SJCRH30 (cell line): ENCODE measurements around the gene TRIM45. TPM values are rescaled to one million over a fixed set of nuclear protein-coding genes. Genes with fewer than 3 reads are reported as not detected.
"Not testable (repeated sequence)": the region's sequence is repeated elsewhere in the genome, so short reads cannot be mapped to it uniquely, and the experiment has no call there.

Experiments
- DNase-seq, 2 experiments: peaks; one replicate each; pipeline ENCODE4 v3.0.0-alpha.2; 2015 to 2020
- H3K27ac ChIP-seq: fragments of 250-450 bp; sonication (Bioruptor Pico); 2 replicates; pipeline ENCODE4 v1.5.1; 2020; ENCODE audit warnings: mild to moderate bottlenecking, moderate library complexity
- H3K27me3 ChIP-seq: fragments of 250-450 bp; sonication (Bioruptor Pico); 2 replicates; pipeline ENCODE4 v1.5.1; 2020; ENCODE audit warnings: mild to moderate bottlenecking, moderate library complexity
- H3K36me3 ChIP-seq: fragments of 250-450 bp; sonication (Bioruptor Pico); 2 replicates; pipeline ENCODE4 v1.5.1; 2020; ENCODE audit warnings: mild to moderate bottlenecking, moderate library complexity
- H3K4me1 ChIP-seq: fragments of 250-450 bp; sonication (Bioruptor Pico); 2 replicates; pipeline ENCODE4 v1.5.1; 2020; ENCODE audit warnings: mild to moderate bottlenecking, moderate library complexity
- H3K4me3 ChIP-seq: fragments of 250-450 bp; sonication (Bioruptor Pico); 2 replicates; pipeline ENCODE4 v1.5.1; 2020; ENCODE audit warnings: mild to moderate bottlenecking, moderate library complexity
- H3K9me3 ChIP-seq: fragments of 250-450 bp; sonication (Bioruptor Pico); replicated peaks from 2 replicates; pipeline ENCODE4 v1.5.1; 2020; ENCODE audit warnings: mild to moderate bottlenecking, moderate library complexity
- total RNA-seq: library from RNA; depleted of rRNA; stranded (reverse); fragments of >200 nt; shearing (Covaris generic); gene quantifications from 2 replicates; pipeline ENCODE4 v1.2.3, GENCODE V29; 2014; rRNA removed

The TRIM45 gene, protein sequence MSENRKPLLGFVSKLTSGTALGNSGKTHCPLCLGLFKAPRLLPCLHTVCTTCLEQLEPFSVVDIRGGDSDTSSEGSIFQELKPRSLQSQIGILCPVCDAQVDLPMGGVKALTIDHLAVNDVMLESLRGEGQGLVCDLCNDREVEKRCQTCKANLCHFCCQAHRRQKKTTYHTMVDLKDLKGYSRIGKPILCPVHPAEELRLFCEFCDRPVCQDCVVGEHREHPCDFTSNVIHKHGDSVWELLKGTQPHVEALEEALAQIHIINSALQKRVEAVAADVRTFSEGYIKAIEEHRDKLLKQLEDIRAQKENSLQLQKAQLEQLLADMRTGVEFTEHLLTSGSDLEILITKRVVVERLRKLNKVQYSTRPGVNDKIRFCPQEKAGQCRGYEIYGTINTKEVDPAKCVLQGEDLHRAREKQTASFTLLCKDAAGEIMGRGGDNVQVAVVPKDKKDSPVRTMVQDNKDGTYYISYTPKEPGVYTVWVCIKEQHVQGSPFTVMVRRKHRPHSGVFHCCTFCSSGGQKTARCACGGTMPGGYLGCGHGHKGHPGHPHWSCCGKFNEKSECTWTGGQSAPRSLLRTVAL
- total RNA-seq: 15.9 and 16.1 TPM in 2 replicates

GRCh38 chr1:117121589-117122329 is at the start of gene TRIM45:
TRIM45 (minus strand) TSS chr1:117121749; CDS start chr1:117121201, 548 bp downstream.
- H3K9me3 ChIP-seq: no peaks in the 10 kb centered on the region
- peak within 1 kb of the TSS; percentile 100 for H3K27ac ChIP-seq
- peak within 1 kb of the TSS; percentile 68 for H3K4me3 ChIP-seq
- H3K36me3 ChIP-seq: no peaks in the 10 kb centered on the region; the same call in 1 of the 2 replicates
- H3K27me3 ChIP-seq: no peaks in the 10 kb centered on the region
- peaks cover 7% of the 10 kb centered on the region for H3K4me1 ChIP-seq
- DNase-seq: peak; percentile 98

DNA sequence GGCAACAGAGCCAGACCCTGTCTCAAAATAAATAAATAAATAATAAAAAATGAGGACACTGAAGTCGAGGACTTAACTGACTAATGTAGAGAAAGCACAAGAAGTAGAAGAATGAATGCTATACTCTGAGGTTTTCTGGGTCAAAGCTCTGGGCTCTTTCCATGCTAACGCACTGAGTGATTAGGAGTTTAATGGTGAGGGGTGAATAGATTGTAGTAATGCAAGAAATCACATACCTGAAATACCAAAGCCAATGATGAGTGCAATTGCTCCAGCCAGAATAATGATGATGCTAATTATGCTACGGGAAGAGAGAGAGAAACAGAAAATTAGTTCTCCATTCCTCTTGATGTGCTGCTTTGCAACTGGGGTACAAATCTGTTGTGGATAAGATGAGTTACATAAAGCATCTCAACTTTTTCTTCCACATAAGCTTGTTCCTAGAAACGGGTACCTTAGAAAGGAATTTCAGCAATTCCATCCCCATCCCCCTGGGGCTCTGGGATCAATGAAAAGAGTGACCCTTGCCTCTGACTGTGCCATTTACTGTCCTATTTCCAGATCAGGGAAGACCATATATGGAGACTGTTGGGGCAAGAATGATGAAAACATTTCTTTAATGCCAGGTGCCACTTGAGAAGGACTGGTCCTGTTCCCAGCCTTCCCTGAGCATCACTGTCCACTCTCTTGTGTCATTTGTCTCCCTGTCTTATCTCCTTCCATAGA is 48.5 kb upstream of the TRIM45 start:
- Histone ChIP-seq H3K4me3 (no peak overlapping the region), H3K36me3 (no peaks in the 10 kb centered on the region), H3K27me3 (no peaks in the 10 kb centered on the region), H3K27ac (no peak overlapping the region), H3K4me1 (peaks cover 16% of the 10 kb centered on the region; the same call in 1 of the 2 replicates), H3K9me3 (no peaks in the 10 kb centered on the region; the same call in 1 of the 2 replicates)
- DNase-seq: no peak

- Histone ChIP-seq H3K9me3 (no peaks in the 10 kb centered on the region), H3K27me3 (no peaks in the 10 kb centered on the region), H3K4me1 (peaks cover 25% of the 10 kb centered on the region), H3K27ac (no peak overlapping the region), H3K36me3 (no peaks in the 10 kb centered on the region), H3K4me3 (no peak overlapping the region)
- no peak for DNase-seq
These were observed 45.9 kb upstream of the TRIM45 start for GRCh38 chr1:117167402-117167801.

DNA sequence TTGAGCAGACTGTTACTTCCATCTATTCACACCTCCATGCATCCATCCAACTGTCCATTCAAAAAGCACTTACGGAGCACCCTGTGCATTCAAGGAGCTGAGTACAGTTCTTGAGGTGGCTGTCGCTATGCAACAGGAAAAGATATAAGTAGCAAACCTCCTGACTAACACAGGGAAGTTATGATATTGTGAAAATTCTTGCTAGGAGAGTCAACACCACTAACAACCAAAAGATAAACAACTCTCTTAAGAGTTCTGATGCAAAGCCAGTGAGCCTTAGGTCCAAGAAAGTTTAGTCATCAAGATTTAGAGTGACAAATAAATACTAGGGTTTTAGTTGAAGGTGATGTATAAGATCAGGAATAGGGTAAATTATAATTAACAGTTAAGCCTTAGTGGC is 44.5 kb upstream of the TRIM45 start:
- DNase-seq: no peak

GRCh38 chr1:117164209-117164608 is 42.7 kb upstream of the TRIM45 start:
- no peaks in the 10 kb centered on the region for H3K9me3 ChIP-seq
- no peak overlapping the region for H3K4me3 ChIP-seq
- H3K27me3 ChIP-seq: no peaks in the 10 kb centered on the region
- peaks cover 36% of the 10 kb centered on the region for H3K4me1 ChIP-seq
- no peak for DNase-seq
- no peaks in the 10 kb centered on the region for H3K36me3 ChIP-seq
- no peak overlapping the region for H3K27ac ChIP-seq

More for the DNA sequence above, 44.5 kb upstream of the TRIM45 start:
- Histone ChIP-seq H3K36me3 (no peaks in the 10 kb centered on the region), H3K27me3 (no peaks in the 10 kb centered on the region), H3K9me3 (no peaks in the 10 kb centered on the region), H3K27ac (no peak overlapping the region), H3K4me3 (no peak overlapping the region), H3K4me1 (peaks cover 31% of the 10 kb centered on the region)

DNA sequence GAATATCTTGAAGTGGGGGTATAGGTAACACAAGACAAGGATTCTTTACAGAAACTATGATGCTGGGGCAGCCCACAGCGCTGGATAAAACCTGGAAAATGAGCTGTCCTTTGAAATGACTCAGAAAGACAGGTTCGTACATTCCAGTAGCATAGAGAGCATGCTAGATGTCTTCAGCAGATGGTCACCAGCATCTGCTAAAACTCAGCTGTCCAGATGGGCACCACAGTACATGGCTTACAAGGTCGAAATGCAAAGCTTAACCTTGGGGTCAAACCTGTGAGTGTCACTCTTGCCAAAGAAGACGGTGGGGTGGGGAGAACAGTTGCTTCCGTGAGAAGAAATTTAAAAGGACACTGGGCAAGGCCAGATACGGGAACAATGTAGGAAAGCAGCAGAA is 41.3 kb upstream of the TRIM45 start:
- peak; percentile 86 to 88 for DNase-seq
- H3K9me3 ChIP-seq: no peaks in the 10 kb centered on the region
- H3K4me1 ChIP-seq: peaks cover 36% of the 10 kb centered on the region
- H3K36me3 ChIP-seq: no peaks in the 10 kb centered on the region
- H3K27ac ChIP-seq: peak overlapping the region; percentile 65
- no peak overlapping the region for H3K4me3 ChIP-seq
- H3K27me3 ChIP-seq: no peaks in the 10 kb centered on the region

GRCh38 chr1:117161887-117162286 is 40.3 kb upstream of the TRIM45 start:
- peak in 1 of 2 experiments; percentile 38 for DNase-seq
- Histone ChIP-seq H3K4me3 (no peak overlapping the region), H3K9me3 (no peaks in the 10 kb centered on the region), H3K27me3 (no peaks in the 10 kb centered on the region), H3K27ac (peak overlapping the region; percentile 65), H3K4me1 (peaks cover 36% of the 10 kb centered on the region), H3K36me3 (no peaks in the 10 kb centered on the region)

- H3K27me3 ChIP-seq, H3K9me3 ChIP-seq, DNase-seq, H3K4me3 ChIP-seq, H3K27ac ChIP-seq, H3K36me3 ChIP-seq: not testable (repeated sequence)
- H3K4me1 ChIP-seq: peaks cover 25% of the 10 kb centered on the region
These were observed 29.8 kb upstream of the TRIM45 start for GRCh38 chr1:117151305-117151704.

DNA sequence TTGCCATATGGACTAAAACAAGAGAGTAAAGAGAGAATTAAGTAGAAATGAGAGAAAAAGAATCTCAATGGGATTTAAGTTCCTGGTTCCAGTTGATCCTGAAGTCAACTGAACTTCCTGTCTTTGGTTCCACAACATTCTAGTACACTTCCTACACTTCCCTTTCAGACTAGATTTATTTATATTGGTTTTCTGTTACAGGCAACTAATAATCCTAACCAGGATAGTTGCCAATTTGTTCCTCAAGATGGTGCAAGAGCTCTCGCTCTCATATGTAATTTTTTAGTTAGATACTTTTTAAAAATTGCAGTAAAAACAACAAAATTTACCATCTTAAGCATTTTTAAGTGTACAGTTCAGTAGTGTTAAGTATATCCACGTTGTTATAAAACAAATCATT is 28.8 kb upstream of the TRIM45 start:
- H3K36me3 ChIP-seq: no peaks in the 10 kb centered on the region; the same call in 1 of the 2 replicates
- no peak overlapping the region for H3K27ac ChIP-seq
- H3K9me3 ChIP-seq: no peaks in the 10 kb centered on the region; the same call in 1 of the 2 replicates
- no peaks in the 10 kb centered on the region for H3K27me3 ChIP-seq
- no peak overlapping the region for H3K4me3 ChIP-seq
- DNase-seq: no peak
- peaks cover 29% of the 10 kb centered on the region for H3K4me1 ChIP-seq

- H3K27ac ChIP-seq: peak overlapping the region; percentile 77
- no peaks in the 10 kb centered on the region; the same call in 1 of the 2 replicates for H3K9me3 ChIP-seq
- no peaks in the 10 kb centered on the region; the same call in 1 of the 2 replicates for H3K36me3 ChIP-seq
- H3K27me3 ChIP-seq: no peaks in the 10 kb centered on the region
- H3K4me3 ChIP-seq: peak overlapping the region; percentile 10
- H3K4me1 ChIP-seq: peaks cover 29% of the 10 kb centered on the region
- DNase-seq: no peak
These were observed 26.5 kb upstream of the TRIM45 start for GRCh38 chr1:117147856-117148588.

DNA sequence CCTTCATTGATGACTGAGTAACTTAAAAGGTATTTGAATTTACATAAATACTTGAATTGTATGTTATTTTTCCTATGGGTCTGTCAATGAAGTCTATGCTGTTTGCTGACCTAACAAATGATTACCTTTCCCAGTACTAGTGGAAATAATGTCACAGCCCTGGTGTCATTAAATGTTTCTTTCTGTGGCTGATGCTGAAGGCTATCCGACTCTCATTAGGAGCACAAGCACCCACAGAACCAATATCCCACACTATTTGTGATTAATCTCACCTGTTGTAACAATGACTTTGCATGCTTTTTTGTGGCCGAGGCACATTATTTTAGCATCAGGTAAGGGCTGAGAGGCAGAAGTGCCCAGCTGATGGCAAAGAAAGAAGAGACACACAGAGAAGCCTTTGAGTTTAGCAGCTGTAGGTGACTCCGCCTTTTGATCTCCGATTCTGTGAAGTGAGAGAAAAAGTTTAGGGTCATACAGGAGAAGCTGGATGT is 25.8 kb upstream of the TRIM45 start:
- Histone ChIP-seq H3K27ac (peak overlapping the region; percentile 77), H3K27me3 (no peaks in the 10 kb centered on the region), H3K4me1 (peaks cover 29% of the 10 kb centered on the region), H3K9me3 (no peaks in the 10 kb centered on the region; the same call in 1 of the 2 replicates), H3K4me3 (peak overlapping the region; percentile 10), H3K36me3 (no peaks in the 10 kb centered on the region; the same call in 1 of the 2 replicates)
- peak in 1 of 2 experiments; percentile 28 for DNase-seq

- Histone ChIP-seq H3K4me1 (peaks cover 29% of the 10 kb centered on the region), H3K9me3 (no peaks in the 10 kb centered on the region; the same call in 1 of the 2 replicates), H3K36me3 (no peaks in the 10 kb centered on the region; the same call in 1 of the 2 replicates), H3K27ac (peak overlapping the region; percentile 77), H3K4me3 (peak overlapping the region; percentile 7), H3K27me3 (no peaks in the 10 kb centered on the region)
- peak; percentile 79 to 81 for DNase-seq
These were observed 25.2 kb upstream of the TRIM45 start for GRCh38 chr1:117146575-117147340.

DNA sequence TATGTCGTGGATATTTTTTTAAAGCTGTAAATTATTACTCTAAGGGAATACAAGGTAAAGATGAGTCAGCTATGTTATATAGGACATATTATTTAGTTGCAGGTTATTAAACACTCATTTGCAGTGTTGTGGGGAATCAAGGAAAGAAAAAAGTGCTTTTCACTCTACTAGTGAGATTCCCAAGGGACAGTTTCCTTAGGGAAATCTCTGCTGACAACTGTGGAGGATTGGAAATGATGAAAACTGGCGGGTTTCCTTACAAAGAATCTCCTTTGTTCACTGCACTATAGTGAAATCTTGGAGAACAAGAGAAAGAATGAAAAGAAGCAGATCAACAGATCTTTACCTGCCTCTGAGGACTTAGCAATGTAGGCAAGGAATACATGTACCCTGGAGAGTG is 24.5 kb upstream of the TRIM45 start:
- no peaks in the 10 kb centered on the region for H3K27me3 ChIP-seq
- H3K36me3 ChIP-seq: no peaks in the 10 kb centered on the region
- peaks cover 29% of the 10 kb centered on the region for H3K4me1 ChIP-seq
- DNase-seq: peak in 1 of 2 experiments; percentile 51
- no peaks in the 10 kb centered on the region for H3K9me3 ChIP-seq
- H3K4me3 ChIP-seq: no peak overlapping the region
- H3K27ac ChIP-seq: peak overlapping the region; percentile 77
